Panc1 (cell line): ENCODE results near the gene SESTD1. TPM values are rescaled to one million over a fixed set of nuclear protein-coding genes. Genes with fewer than 3 reads are reported as not detected.

Experiments
- ATAC-seq: fragments of 200-7000 bp; cut with Tn5 transposase; 2 replicates; pipeline ENCODE4 v1.9.1; 2020; ENCODE audit warnings: mild to moderate bottlenecking, moderate library complexity
- BruUV-seq: library from RNA; stranded (reverse); fragments of 400-500 nt; replicated peaks from 2 replicates; lab custom pipeline; 2021; lab: Mats Ljungman, UMichigan
- CTCF ChIA-PET: fragments of 300-600 bp; sonication (Branson Sonifier 250); formaldehyde crosslinking; loops from one replicate; lab custom pipeline; 2022; ENCODE audit warnings: antibody characterized with exemption; lab: Charles Lee
- POLR2A ChIA-PET: fragments of 300-600 bp; sonication (Branson Sonifier 250); formaldehyde crosslinking; loops from one replicate; lab custom pipeline; 2022; ENCODE audit warnings: antibody characterized with exemption; lab: Charles Lee
- DNase-seq: peaks from one replicate; pipeline ENCODE4 v3.0.0-alpha.2; 2010; ENCODE audit warnings: low read depth, low spot score
- H3K27ac ChIP-seq: 2 replicates; pipeline ENCODE4 v1.5.1; 2011; ENCODE audit warnings: mild to moderate bottlenecking, low read length, inconsistent platforms
- H3K27me3 ChIP-seq: fragments of 200-500 bp; sonication (Bioruptor generic); 2 replicates; pipeline ENCODE4 v1.6.0; 2014; ENCODE audit warnings: low read length, inconsistent platforms; ENCODE audit not compliant: control insufficient read depth, insufficient read depth
- H3K36me3 ChIP-seq: fragments of 200-500 bp; sonication (Bioruptor generic); 2 replicates; pipeline ENCODE4 v1.5.1; 2014; ENCODE audit warnings: inconsistent platforms, mild to moderate bottlenecking, low read length, moderate library complexity; ENCODE audit not compliant: control insufficient read depth, insufficient read depth
- H3K4me1 ChIP-seq: 2 replicates; pipeline ENCODE4 v1.5.1; 2011; ENCODE audit warnings: inconsistent platforms, mild to moderate bottlenecking, low read length, moderate library complexity; ENCODE audit not compliant: control insufficient read depth, insufficient read depth
- H3K4me3 ChIP-seq, 2 experiments: 2 replicates each; pipeline ENCODE4 v1.5.1; 2011 to 2012; ENCODE audit warnings: low read depth in 2 of 2, low read length in 2 of 2, mild to moderate bottlenecking in 2 of 2, inconsistent platforms in 1 of 2, moderate library complexity in 1 of 2
- H3K9me3 ChIP-seq: fragments of 200-500 bp; sonication (Bioruptor generic); 2 replicates; pipeline ENCODE4 v1.5.1; 2014; ENCODE audit warnings: low read depth, mild to moderate bottlenecking, inconsistent platforms, low read length, moderate library complexity; ENCODE audit not compliant: control insufficient read depth, insufficient read depth
- POLR2AphosphoS5 ChIP-seq: IDR thresholded peaks from 2 replicates; pipeline ENCODE4 v1.6.1; 2012; ENCODE audit warnings: mild to moderate bottlenecking, low read depth, low read length, moderate library complexity
- SIN3A ChIP-seq: IDR thresholded peaks from 2 replicates; pipeline ENCODE4 v1.6.1; 2012; ENCODE audit warnings: low read depth, mild to moderate bottlenecking, low read length, moderate library complexity, borderline replicate concordance; ENCODE audit not compliant: insufficient read depth
- TCF7L2 ChIP-seq: IDR thresholded peaks from 2 replicates; pipeline ENCODE4 v1.6.1; 2011; ENCODE audit warnings: mild to moderate bottlenecking, low read depth, low read length, inconsistent platforms
- in situ Hi-C: cut with HindIII; loops from 2 replicates; pipeline ENCODE4 v1.10.0; 2016; ENCODE audit warnings: low sequenced_read_pairs, low pct_unique_long_range_greater_than_20kb
- intact Hi-C: fragments of 100-400 bp; cut with micrococcal nuclease; formaldehyde crosslinking; loops from one replicate; pipeline ENCODE4 v1.10.0; 2022; ENCODE audit not compliant: unreplicated experiment
- total RNA-seq: library from RNA; stranded (reverse); gene quantifications from one replicate; pipeline ENCODE4 v1.2.1, GENCODE V29; 2021; ENCODE audit not compliant: unreplicated experiment
- TF ChIP-seq, protein P1 (sequence below): fragments of 450-650 bp; IDR thresholded peaks from 2 replicates; pipeline ENCODE4 v1.5.1; 2017; ENCODE audit warnings: mild to moderate bottlenecking
- TF ChIP-seq, protein P2 (sequence below), 2 experiments: IDR thresholded peaks; 2 replicates each; pipeline ENCODE4 v1.6.1; 2011 to 2012; ENCODE audit warnings: low read depth in 2 of 2, control low read depth in 1 of 2, low read length in 1 of 2, mild to moderate bottlenecking in 1 of 2, moderate library complexity in 1 of 2; ENCODE audit not compliant: insufficient read depth in 1 of 2

Gene SESTD1
- total RNA-seq, 1 experiment from 2014 or later, result 31.3 TPM

DNA sequence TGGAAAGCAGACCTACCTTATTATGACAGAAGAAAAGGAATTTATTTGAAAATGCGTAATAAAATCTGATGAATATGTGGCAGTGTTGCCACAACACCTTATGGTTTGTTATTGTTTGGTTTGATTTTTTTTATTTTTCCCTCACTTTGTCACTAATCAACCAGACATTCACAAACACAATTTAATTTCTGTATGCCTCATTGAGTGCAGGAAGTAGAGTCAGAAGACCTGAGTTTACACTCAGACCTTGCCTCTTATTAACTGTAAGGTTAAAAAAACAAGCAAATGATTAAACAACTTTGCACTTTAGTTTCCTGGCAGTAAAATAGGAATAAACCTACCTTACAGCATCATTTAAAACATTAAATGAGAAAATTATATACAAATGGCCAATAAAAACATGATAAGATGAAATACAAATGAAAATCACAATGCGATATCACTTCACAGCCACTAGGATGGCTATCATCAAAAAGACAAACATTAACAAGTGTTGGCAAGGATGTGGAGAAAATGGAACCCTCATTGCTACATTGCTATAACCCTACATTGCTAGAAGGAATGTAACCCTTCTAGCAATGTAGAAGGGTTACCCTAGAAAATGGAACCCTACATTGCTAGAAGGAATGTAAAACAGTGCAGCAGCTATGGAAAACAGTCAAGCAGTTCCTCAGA, 3.3 kb downstream of the SESTD1 start:
- H3K36me3 ChIP-seq, result no peaks in the 10 kb centered on the region; the same call in 1 of the 2 replicates
- POLR2A ChIA-PET, result no interaction called here
- intact Hi-C loops (no loop called here), in situ Hi-C loops (no loop called here)
- no peak for TF ChIP-seq POLR2AphosphoS5
- TF ChIP-seq SIN3A, result no peak
- TF ChIP-seq, protein P1, sequence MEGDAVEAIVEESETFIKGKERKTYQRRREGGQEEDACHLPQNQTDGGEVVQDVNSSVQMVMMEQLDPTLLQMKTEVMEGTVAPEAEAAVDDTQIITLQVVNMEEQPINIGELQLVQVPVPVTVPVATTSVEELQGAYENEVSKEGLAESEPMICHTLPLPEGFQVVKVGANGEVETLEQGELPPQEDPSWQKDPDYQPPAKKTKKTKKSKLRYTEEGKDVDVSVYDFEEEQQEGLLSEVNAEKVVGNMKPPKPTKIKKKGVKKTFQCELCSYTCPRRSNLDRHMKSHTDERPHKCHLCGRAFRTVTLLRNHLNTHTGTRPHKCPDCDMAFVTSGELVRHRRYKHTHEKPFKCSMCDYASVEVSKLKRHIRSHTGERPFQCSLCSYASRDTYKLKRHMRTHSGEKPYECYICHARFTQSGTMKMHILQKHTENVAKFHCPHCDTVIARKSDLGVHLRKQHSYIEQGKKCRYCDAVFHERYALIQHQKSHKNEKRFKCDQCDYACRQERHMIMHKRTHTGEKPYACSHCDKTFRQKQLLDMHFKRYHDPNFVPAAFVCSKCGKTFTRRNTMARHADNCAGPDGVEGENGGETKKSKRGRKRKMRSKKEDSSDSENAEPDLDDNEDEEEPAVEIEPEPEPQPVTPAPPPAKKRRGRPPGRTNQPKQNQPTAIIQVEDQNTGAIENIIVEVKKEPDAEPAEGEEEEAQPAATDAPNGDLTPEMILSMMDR, result no peak; the same call in 1 of the 2 replicates
- TF ChIP-seq TCF7L2, result no peak
- TF ChIP-seq, protein P2, sequence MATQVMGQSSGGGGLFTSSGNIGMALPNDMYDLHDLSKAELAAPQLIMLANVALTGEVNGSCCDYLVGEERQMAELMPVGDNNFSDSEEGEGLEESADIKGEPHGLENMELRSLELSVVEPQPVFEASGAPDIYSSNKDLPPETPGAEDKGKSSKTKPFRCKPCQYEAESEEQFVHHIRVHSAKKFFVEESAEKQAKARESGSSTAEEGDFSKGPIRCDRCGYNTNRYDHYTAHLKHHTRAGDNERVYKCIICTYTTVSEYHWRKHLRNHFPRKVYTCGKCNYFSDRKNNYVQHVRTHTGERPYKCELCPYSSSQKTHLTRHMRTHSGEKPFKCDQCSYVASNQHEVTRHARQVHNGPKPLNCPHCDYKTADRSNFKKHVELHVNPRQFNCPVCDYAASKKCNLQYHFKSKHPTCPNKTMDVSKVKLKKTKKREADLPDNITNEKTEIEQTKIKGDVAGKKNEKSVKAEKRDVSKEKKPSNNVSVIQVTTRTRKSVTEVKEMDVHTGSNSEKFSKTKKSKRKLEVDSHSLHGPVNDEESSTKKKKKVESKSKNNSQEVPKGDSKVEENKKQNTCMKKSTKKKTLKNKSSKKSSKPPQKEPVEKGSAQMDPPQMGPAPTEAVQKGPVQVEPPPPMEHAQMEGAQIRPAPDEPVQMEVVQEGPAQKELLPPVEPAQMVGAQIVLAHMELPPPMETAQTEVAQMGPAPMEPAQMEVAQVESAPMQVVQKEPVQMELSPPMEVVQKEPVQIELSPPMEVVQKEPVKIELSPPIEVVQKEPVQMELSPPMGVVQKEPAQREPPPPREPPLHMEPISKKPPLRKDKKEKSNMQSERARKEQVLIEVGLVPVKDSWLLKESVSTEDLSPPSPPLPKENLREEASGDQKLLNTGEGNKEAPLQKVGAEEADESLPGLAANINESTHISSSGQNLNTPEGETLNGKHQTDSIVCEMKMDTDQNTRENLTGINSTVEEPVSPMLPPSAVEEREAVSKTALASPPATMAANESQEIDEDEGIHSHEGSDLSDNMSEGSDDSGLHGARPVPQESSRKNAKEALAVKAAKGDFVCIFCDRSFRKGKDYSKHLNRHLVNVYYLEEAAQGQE (IDR thresholded peaks at IDR 0.05; ENCODE audit: insufficient read depth in 1 of 2, low read depth in 2 of 2, low read length in 1 of 2), result no peak
- no peak overlapping the region for H3K4me3 ChIP-seq
- CTCF ChIA-PET, result no interaction called here
- no peak for DNase-seq
- ATAC-seq, result no peak
- no peaks in the 10 kb centered on the region for H3K9me3 ChIP-seq
- no peak overlapping the region for H3K27ac ChIP-seq
- no TSS peak for BruUV-seq
- no peaks in the 10 kb centered on the region for H3K27me3 ChIP-seq
- peaks cover 6% of the 10 kb centered on the region; the same call in 1 of the 2 replicates for H3K4me1 ChIP-seq

DNA sequence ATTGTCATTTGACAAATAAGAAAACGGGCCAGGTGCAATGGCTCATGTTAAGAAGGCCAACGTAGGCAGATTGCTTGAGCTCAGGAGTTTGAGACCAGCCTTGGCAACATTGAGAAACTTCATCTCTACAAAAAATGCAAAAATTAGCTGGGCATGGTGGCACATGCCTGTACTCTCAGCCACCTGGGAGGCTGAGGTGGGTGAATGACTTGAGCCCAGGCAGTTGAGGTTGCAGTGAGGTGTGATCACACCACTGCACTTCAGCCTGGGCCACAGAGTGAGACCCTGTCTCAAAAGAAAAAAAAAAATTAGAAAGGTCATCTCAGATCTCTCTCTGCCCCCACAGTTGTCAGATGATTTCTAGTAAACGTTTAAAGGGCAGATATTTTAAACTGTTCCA, 4.4 kb downstream of the SESTD1 start:
- H3K4me3 ChIP-seq, result no peak overlapping the region
- H3K36me3 ChIP-seq, result no peaks in the 10 kb centered on the region; the same call in 1 of the 2 replicates
- ChIA-PET POLR2A (no interaction called here), CTCF (no interaction called here)
- ATAC-seq, result no peak
- H3K27ac ChIP-seq, result no peak overlapping the region
- peaks cover 6% of the 10 kb centered on the region; the same call in 1 of the 2 replicates for H3K4me1 ChIP-seq
- H3K9me3 ChIP-seq, result no peaks in the 10 kb centered on the region
- DNase-seq, result no peak
- TF ChIP-seq, protein P1, result no peak
- TF ChIP-seq POLR2AphosphoS5 (no peak), TCF7L2 (no peak), SIN3A (no peak)
- TF ChIP-seq, protein P2 (IDR thresholded peaks at IDR 0.05; ENCODE audit: insufficient read depth in 1 of 2, low read depth in 2 of 2, low read length in 1 of 2), result no peak
- in situ Hi-C loops (no loop called here), intact Hi-C loops (no loop called here)
- H3K27me3 ChIP-seq, result no peaks in the 10 kb centered on the region
- no TSS peak for BruUV-seq
